Activated CD4-positive, alpha-beta T cell treated with anti-CD3 and anti-CD28 coated beads, Interleukin-2, amount 10 ng/mL, durations not matched to agents 7 days and 5 days (primary cell): ENCODE data around the gene RNF5. TPM values are rescaled to one million over a fixed set of nuclear protein-coding genes. Genes with fewer than 3 reads are reported as not detected.
"Not testable (repeated sequence)": the region's sequence is repeated elsewhere in the genome, so short reads cannot be mapped to it uniquely, and the experiment has no call there.

Source experiments
- CTCF ChIA-PET: fragments of 350-600 bp; sonication (Branson Sonifier 250); formaldehyde crosslinking; loops from one replicate; lab custom pipeline; 2021; ENCODE audit warnings: antibody characterized with exemption; lab: Charles Lee
- POLR2A ChIA-PET: fragments of 350-600 bp; sonication (Branson Sonifier 250); formaldehyde crosslinking; loops from one replicate; lab custom pipeline; 2021; ENCODE audit warnings: antibody characterized with exemption; lab: Charles Lee
- DNase-seq: peaks from one replicate; pipeline ENCODE4 v3.0.0-alpha.2; 2020
- H3K27ac Mint-ChIP-seq: one replicate; pipeline ENCODE4 v1.8.0; 2021; ENCODE audit warnings: mild to moderate bottlenecking, moderate library complexity, mixed read lengths
- H3K27me3 Mint-ChIP-seq: one replicate; pipeline ENCODE4 v1.8.0; 2021; ENCODE audit warnings: mixed read lengths
- H3K36me3 Mint-ChIP-seq: one replicate; pipeline ENCODE4 v1.8.0; 2021; ENCODE audit warnings: low read depth, mixed read lengths
- H3K4me1 Mint-ChIP-seq: one replicate; pipeline ENCODE4 v1.8.0; 2021; ENCODE audit warnings: mixed read lengths
- H3K4me3 Mint-ChIP-seq: one replicate; pipeline ENCODE4 v1.8.0; 2021; ENCODE audit warnings: mild to moderate bottlenecking, moderate library complexity, mixed read lengths
- H3K9me3 Mint-ChIP-seq: one replicate; pipeline ENCODE4 v1.8.0; 2021; ENCODE audit warnings: mixed read lengths
- total RNA-seq, 2 experiments: library from RNA; stranded (reverse); gene quantifications; one replicate each; pipeline ENCODE4 v1.2.3, GENCODE V29; 2021

RNF5 gene, protein sequence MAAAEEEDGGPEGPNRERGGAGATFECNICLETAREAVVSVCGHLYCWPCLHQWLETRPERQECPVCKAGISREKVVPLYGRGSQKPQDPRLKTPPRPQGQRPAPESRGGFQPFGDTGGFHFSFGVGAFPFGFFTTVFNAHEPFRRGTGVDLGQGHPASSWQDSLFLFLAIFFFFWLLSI
- total RNA-seq: 10 to 100 TPM; 39.8 to 49.7 TPM

DNA sequence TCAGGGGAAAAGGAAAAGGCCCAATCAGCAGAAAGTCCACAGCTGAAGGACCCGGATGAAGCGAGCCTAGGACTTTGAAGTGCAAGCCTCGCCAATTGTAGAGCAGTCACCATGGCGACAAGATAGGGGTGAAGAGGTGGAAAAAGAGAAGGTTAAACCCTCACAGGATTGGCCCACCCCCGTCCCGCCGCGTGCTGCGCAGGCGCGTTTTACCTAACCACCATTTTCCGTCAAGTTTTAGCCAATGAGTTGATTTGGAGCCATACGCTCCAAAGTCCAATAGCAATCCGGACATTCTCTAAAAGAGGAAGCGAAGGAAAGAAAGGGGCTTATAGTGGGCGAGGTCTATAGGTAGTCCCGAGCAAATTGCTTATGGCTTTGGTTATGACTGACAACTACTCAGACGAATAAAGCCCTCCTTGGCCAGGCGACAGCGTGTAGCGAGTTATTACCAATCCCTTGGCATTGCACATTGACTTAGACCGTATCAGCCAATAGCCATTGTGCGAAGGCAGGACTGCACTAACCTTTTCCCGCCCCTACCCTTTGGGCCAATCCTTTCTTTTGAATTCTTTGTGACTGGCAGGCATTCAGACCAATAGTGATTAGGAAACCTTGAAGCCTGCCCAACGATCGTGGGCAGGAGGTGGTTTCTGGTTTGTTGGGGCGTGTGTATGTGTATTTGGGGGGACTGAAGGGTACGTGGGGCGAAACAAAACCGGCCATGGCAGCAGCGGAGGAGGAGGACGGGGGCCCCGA, at the start of gene RNF5:
Gene RNF5 (plus strand): TSS at position 618 of the 759 bp plus-strand sequence. CDS start 107 bp downstream, at position 725.
- peak within 1 kb of the TSS; percentile 89 for H3K27ac Mint-ChIP-seq
- peak; percentile 99 for DNase-seq
- no peaks in the 10 kb centered on the region for H3K9me3 Mint-ChIP-seq
- peaks cover 69% of the 10 kb centered on the region for H3K4me1 Mint-ChIP-seq
- H3K27me3 Mint-ChIP-seq: no peaks in the 10 kb centered on the region
- H3K4me3 Mint-ChIP-seq: peak within 1 kb of the TSS; percentile 90
- ChIA-PET POLR2A (no interaction called here), CTCF (interaction anchor here (0.7 to 1.3 kb wide), 5 partner anchors 13 to 59 kb away, joined by 3 to 4 read pairs (median 3); no protein-coding TSS in a partner anchor)
- H3K36me3 Mint-ChIP-seq: peaks cover 27% of the 10 kb centered on the region

GRCh38 chr6:32128751-32129296, 49.4 kb upstream of the RNF5 start:
- H3K4me3 Mint-ChIP-seq: peak overlapping the region; percentile 100
- H3K4me1 Mint-ChIP-seq: peaks cover 51% of the 10 kb centered on the region
- H3K9me3 Mint-ChIP-seq: no peaks in the 10 kb centered on the region
- CTCF ChIA-PET: interaction anchor here (0.5 to 2.6 kb wide), 6 partner anchors 10 to 67 kb away, joined by 3 to 20 read pairs (median 3); no protein-coding TSS in a partner anchor
- peak overlapping the region; percentile 98 for H3K27ac Mint-ChIP-seq
- DNase-seq: no peak
- peaks cover under 1% of the 10 kb centered on the region for H3K27me3 Mint-ChIP-seq
- H3K36me3 Mint-ChIP-seq: peaks cover 31% of the 10 kb centered on the region
- POLR2A ChIA-PET: interaction anchor here (0.8 kb wide), 1 partner anchor 64 kb away, joined by 3 read pairs; no protein-coding TSS in a partner anchor

DNA sequence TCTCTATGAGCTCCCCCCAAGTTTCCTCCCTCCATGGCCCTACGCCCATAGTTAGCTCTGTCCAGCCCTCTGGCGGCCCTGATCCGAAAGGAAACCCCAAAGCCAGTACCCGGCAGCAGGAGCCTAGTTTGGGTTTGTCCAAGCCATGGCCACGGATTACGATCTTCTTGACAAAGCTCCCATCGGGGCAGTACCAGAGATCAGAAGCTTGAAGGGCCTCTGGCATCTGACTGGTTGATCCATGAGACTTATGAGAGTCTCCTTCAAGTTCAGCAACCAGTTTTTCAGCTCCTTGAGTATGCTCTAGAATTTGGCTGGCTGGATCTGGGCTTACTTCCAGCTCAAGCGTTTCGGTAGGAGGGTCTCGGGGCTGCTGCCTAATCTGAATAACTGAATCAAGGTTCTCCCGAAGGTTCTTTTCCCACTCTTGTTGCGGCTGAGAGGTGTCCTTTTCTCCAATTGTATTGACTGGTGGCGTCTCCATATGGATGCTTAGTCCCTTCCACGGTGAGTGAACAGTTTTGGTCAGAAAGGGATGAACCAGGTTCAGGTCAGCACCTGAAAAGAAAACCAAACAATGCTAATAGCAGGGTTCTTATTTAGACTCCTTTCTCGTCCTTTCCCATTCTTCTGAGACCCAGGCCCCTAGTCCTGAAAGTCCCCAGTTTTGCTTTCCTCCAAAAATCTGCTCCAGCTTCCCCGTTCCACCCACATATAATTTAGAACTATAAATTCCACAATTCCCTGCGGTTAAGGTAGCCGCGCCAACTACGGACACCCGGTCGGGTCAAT, 48.7 kb upstream of the RNF5 start:
- H3K4me1 Mint-ChIP-seq: peaks cover 46% of the 10 kb centered on the region
- H3K36me3 Mint-ChIP-seq: peaks cover 25% of the 10 kb centered on the region
- POLR2A ChIA-PET: interaction anchor here (0.6 to 0.8 kb wide), 2 partner anchors 64 to 212 kb away, joined by 3 read pairs; no protein-coding TSS in a partner anchor
- peak overlapping the region; percentile 98 for H3K4me3 Mint-ChIP-seq
- CTCF ChIA-PET: interaction anchor here (0.5 to 2.6 kb wide), 10 partner anchors 9 to 90 kb away, joined by 3 to 20 read pairs (median 3); partner anchors contain the start of gene PBX2
- H3K27ac Mint-ChIP-seq: peak overlapping the region; percentile 98
- peaks cover 5% of the 10 kb centered on the region for H3K27me3 Mint-ChIP-seq
- DNase-seq: no peak
- no peaks in the 10 kb centered on the region for H3K9me3 Mint-ChIP-seq

GRCh38 chr6:32131439-32131948, 46.7 kb upstream of the RNF5 start:
- peak overlapping the region; percentile 40 for H3K4me3 Mint-ChIP-seq
- ChIA-PET POLR2A (no interaction called here), CTCF (interaction anchor here (2.0 kb wide), 1 partner anchor 18 kb away, joined by 5 read pairs; no protein-coding TSS in a partner anchor)
- H3K36me3 Mint-ChIP-seq: peaks cover 14% of the 10 kb centered on the region
- H3K9me3 Mint-ChIP-seq: no peaks in the 10 kb centered on the region
- H3K27me3 Mint-ChIP-seq: peaks cover 16% of the 10 kb centered on the region
- DNase-seq: no peak
- peaks cover 37% of the 10 kb centered on the region for H3K4me1 Mint-ChIP-seq
- no peak overlapping the region for H3K27ac Mint-ChIP-seq

DNA sequence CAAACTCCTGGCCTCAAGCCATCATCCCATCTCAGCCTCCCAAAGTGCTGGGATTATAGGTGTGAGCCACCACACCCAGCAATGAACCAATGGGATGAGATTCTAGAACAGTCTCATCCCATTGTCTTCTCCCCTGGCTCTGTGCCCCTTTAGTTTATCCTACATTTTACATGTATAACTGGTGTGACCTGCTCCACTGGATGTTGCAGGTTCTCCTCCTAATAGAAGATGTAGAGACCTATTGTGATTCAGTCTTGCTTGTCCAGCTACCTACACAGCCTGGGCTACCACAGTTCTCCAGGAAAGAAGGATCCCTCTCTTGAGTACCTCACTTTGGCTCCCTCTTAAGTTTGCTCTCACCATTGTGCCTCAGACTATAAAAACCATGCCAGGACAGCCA, 46.1 kb upstream of the RNF5 start:
- Mint-ChIP-seq H3K27ac (no peak overlapping the region), H3K36me3 (peaks cover 9% of the 10 kb centered on the region), H3K4me1 (peaks cover 30% of the 10 kb centered on the region), H3K27me3 (peaks cover 16% of the 10 kb centered on the region), H3K4me3 (no peak overlapping the region), H3K9me3 (no peaks in the 10 kb centered on the region)
- CTCF ChIA-PET: interaction anchor here (0.5 kb wide), 1 partner anchor 1416 kb away, joined by 3 read pairs; no protein-coding TSS in a partner anchor
- POLR2A ChIA-PET: no interaction called here
- DNase-seq: no peak

DNA sequence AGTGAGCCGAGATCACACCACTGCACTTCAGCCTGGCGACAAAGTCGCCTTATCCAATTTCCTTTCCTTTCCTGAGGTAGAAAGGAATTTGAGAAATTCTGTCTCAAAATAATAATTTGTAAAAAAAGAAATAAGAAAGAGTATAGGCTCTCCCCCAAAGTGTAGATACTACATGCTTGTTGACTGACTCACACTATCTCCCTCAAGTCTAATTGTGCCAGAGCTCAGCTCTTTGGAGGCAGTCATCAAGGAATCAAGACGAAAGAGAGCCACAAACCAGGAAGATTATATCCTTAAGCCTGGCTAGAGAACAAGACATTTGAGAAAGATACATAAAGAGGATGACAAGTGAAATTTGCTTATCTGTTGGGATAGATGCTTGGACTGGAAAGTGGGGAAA, 44.4 kb upstream of the RNF5 start:
- H3K9me3 Mint-ChIP-seq: no peaks in the 10 kb centered on the region
- peaks cover 18% of the 10 kb centered on the region for H3K4me1 Mint-ChIP-seq
- no peak for DNase-seq
- H3K36me3 Mint-ChIP-seq: peaks cover 3% of the 10 kb centered on the region
- H3K27ac Mint-ChIP-seq: no peak overlapping the region
- POLR2A ChIA-PET: no interaction called here
- CTCF ChIA-PET: interaction anchor here (0.6 kb wide), 1 partner anchor 12 kb away, joined by 3 read pairs; no protein-coding TSS in a partner anchor
- peaks cover 16% of the 10 kb centered on the region for H3K27me3 Mint-ChIP-seq
- H3K4me3 Mint-ChIP-seq: no peak overlapping the region

DNA sequence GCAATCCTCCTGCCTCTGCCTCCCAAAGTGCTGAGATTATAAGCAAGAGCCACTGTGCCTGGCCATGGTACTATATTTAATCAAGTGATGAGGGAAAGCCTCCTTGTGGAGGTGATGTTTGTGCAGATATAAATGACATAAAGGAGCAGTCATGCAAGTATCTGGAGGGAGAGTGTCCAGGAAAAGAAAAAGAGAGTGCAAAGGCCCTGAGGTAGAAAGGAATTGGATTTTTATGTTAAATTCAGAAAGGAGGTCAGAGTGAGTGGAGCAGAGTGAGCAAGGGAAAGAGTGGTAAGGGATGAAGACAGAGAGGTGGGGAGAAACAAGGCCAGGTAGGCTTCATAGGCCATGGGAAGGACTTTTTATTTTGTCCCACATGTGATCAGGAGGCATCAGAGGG, 40.8 kb upstream of the RNF5 start:
- ChIA-PET POLR2A (no interaction called here), CTCF (no interaction called here)
- peaks cover 20% of the 10 kb centered on the region for H3K27me3 Mint-ChIP-seq

DNA sequence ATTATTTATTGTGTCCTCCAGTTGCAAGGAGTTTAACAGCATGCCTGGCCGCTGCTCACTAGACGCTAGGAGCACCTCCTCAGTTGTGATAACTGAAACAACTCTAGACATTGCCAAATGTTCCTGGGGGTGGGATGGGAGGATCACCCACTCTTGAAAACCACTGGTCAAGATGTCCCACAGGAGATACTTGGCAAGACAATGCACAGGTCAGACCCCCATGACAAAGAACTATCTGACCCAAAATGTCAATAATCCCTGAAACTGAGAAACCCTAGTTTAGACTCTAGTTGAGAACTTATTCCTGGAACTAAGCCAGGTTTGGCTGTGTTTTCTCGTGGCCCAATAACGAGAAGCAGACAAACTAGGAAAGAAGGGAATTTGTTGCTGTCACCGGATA, 38.6 kb upstream of the RNF5 start:
- Mint-ChIP-seq H3K27me3 (peaks cover 15% of the 10 kb centered on the region), H3K36me3 (no peaks in the 10 kb centered on the region), H3K4me3 (no peak overlapping the region), H3K27ac (no peak overlapping the region), H3K4me1 (no peaks in the 10 kb centered on the region), H3K9me3 (no peaks in the 10 kb centered on the region)
- no peak for DNase-seq
- POLR2A ChIA-PET: no interaction called here
- CTCF ChIA-PET: interaction anchor here (1.5 kb wide), 1 partner anchor 12 kb away, joined by 4 read pairs; the partner anchor contains the start of gene ATF6B

More for the DNA sequence above, 40.8 kb upstream of the RNF5 start:
- Mint-ChIP-seq H3K36me3 (no peaks in the 10 kb centered on the region), H3K4me1 (no peaks in the 10 kb centered on the region), H3K27ac (no peak overlapping the region), H3K4me3 (no peak overlapping the region), H3K9me3 (no peaks in the 10 kb centered on the region)
- no peak for DNase-seq

- CTCF ChIA-PET: interaction anchor here (1.3 kb wide), 1 partner anchor 14 kb away, joined by 4 read pairs; no protein-coding TSS in a partner anchor
- Mint-ChIP-seq H3K4me3 (no peak overlapping the region), H3K4me1 (no peaks in the 10 kb centered on the region), H3K27ac (no peak overlapping the region), H3K9me3 (no peaks in the 10 kb centered on the region), H3K36me3 (no peaks in the 10 kb centered on the region), H3K27me3 (peaks cover 9% of the 10 kb centered on the region)
- no peak for DNase-seq
- POLR2A ChIA-PET: interaction anchor here (0.6 kb wide), 1 partner anchor 12 kb away, joined by 3 read pairs; the partner anchor contains the start of gene ATF6B
Measured at GRCh38 chr6:32140420-32141046, 37.7 kb upstream of the RNF5 start.

GRCh38 chr6:32144238-32144637, 34.0 kb upstream of the RNF5 start:
- DNase-seq, H3K9me3 Mint-ChIP-seq, H3K36me3 Mint-ChIP-seq, H3K4me3 Mint-ChIP-seq, POLR2A ChIA-PET, H3K27ac Mint-ChIP-seq: not testable (repeated sequence)
- H3K27me3 Mint-ChIP-seq: peaks cover 39% of the 10 kb centered on the region
- CTCF ChIA-PET: interaction anchor here (0.5 kb wide), 1 partner anchor 1516 kb away, joined by 3 read pairs; no protein-coding TSS in a partner anchor
- H3K4me1 Mint-ChIP-seq: peaks cover 14% of the 10 kb centered on the region

DNA sequence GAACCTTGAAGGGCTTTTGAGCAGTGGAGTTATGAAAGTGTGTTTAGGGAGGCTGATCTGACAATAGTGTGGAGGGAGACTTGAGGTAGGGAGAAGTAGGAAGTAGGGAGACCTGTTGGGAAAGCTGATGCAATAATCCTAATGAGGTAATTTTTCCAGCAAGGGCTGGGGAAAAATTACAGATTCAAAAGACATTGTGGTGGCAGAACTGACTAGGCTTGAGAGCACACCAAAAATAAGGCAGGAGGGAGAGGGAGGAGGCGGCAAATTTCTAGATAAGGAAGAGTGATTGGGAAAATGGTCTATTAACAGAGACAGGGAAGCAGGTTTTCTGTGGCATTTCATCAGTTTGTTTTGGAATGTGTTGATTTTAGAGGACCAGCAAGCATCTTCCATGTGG, 31.9 kb upstream of the RNF5 start:
- H3K27ac Mint-ChIP-seq: no peak overlapping the region
- peaks cover 51% of the 10 kb centered on the region for H3K27me3 Mint-ChIP-seq
- ChIA-PET POLR2A (no interaction called here), CTCF (interaction anchor here (1.4 kb wide), 1 partner anchor 29 kb away, joined by 4 read pairs; no protein-coding TSS in a partner anchor)
- H3K4me3 Mint-ChIP-seq: no peak overlapping the region
- H3K4me1 Mint-ChIP-seq: peaks cover 20% of the 10 kb centered on the region
- H3K9me3 Mint-ChIP-seq: peaks cover 3% of the 10 kb centered on the region
- DNase-seq: no peak
- peaks cover 2% of the 10 kb centered on the region for H3K36me3 Mint-ChIP-seq
